GOT3 (cell line): ENCODE measurements around the gene TRAPPC12.

Experiments
- DNase-seq: peaks from one replicate; lab custom pipeline; 2025; ENCODE audit warnings: mixed read lengths; lab: John Stamatoyannopoulos, UW

TRAPPC12 gene

GRCh38 chr2:3468296-3468988, 88.9 kb downstream of the TRAPPC12 start:
- DNase-seq: no peak

GRCh38 chr2:3469486-3469885, 90.0 kb downstream of the TRAPPC12 start:
- no peak for DNase-seq

GRCh38 chr2:3470166-3470651, 90.7 kb downstream of the TRAPPC12 start:
- DNase-seq: no peak

DNA sequence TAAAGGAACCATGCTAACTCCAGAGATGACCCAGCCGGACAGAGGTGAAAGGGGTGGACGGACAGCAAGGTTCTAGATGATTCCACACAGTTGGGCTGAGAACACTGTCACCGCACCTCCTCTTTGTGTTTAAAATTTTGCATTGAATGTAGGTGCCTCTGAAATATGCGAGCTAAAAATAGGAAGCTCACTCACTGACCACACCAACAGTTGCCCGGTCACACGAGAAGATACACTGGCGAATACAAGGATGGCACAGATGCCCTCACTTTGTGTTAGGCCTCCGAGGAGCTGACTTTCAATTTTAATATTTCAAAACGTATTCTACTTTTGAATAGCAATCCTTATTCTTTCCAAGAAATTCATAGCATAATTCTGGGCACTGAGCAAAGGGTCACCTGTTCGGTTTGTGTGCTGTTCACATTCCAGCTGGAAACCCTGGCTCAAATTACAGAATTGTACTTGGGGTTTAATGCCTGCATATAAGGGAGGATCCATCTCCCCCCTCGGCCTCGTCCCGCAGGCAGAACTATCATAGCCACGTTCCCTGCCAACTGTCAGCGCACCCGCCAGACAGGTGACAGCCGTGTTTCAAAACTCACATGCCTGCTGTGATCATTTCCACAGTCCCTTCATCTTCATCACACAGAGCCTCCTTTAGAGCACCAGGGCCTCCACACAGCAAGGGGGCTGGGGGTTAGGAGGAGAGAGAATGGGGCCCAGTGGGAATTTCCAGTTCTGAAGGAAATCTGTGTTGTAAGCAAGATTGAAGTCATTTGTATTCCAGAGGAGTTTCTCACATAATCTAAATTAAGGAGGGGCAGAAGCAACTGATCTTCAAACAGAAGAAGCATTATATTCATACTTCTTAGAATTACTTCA, 91.6 kb downstream of the TRAPPC12 start:
- no peak for DNase-seq

DNA sequence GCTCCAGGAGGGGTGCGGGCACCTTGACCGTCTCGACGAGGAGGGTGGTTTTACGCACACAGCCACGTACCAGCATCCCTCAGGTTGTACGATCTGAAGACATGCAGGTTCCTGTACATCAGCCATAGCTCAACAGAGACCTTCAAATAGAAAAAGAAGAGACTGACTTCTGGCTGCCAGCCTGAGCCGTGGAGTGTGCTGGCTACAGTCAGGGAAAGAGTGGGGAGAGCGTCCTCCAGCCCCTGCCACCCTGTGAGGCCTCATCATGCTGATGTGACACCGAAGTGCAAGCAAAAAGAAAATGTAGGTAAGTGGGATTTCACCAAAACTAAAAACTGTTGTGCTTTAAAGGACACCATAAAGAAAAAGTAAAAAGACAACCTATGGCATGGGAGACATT, 92.8 kb downstream of the TRAPPC12 start:
- no peak for DNase-seq

- DNase-seq: no peak
These were observed 93.5 kb downstream of the TRAPPC12 start for GRCh38 chr2:3472966-3473365.

GRCh38 chr2:3475771-3476170, 96.3 kb downstream of the TRAPPC12 start:
- no peak for DNase-seq

GRCh38 chr2:3476321-3476984, 97.0 kb downstream of the TRAPPC12 start:
- DNase-seq: no peak

GRCh38 chr2:3476985-3477327, 97.5 kb downstream of the TRAPPC12 start:
- DNase-seq: no peak

DNA sequence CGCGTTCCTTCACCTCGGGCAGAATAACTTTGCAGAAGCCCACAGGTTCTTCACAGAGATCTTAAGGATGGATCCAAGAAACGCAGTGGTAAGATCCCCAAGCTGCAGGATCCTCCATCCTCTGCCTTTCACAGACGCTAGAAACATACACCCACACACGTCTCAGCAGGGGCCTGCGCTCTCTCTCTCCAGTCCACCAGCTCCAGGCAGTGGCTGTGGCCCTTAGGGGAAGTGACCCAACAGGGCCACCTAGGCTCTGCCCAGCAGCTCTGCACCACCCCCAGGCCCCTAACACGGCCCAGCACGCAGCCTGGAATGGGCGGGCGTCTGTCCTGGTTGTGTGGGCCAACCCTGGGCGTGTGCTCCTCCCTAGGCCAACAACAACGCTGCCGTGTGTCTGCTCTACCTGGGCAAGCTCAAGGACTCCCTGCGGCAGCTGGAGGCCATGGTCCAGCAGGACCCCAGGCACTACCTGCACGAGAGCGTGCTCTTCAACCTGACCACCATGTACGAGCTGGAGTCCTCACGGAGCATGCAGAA, 99.4 kb downstream of the TRAPPC12 start:
- DNase-seq: no peak

DNA sequence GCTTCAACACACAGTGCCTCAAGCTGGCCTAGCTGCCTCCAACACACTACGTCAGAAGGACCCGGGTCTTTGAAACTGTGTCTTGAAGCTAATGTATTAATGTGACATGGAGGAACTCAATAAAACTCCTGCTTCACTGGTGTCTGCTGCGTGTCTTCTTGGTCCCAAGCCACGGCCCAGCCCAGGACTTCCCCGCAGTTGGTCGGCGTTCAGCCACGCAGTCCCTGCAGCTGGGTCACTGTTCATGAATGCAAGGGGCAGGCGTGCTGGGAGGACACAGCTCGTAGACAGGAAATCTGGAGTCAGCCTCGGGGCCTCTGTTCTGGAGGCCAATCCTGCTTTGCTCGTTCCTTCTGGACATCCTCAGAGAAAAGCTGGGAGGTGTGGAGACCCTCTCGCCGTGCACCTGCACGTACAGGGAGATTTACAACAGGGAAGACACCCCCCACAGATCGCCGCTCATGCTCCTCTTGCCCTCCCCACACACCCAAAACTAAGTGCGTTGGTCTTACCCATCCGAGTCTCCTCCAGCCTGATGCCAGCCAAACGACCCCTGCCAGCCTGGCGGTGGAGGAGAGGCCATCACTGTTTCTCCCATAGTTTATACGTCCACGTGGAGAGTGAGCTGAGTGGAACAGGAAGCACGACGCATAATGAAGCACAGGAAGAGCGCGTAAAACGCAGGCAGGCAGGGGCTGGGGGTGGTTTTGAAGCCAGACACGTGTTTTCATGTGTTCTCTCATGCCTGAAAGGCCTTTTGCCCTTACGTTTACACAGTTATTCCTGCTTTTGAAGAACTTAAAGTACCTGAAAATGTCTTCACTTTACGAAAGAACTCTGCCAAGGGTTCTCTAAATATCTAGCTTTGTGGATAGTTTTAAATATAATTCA, 100.2 kb downstream of the TRAPPC12 start:
- no peak for DNase-seq

DNA sequence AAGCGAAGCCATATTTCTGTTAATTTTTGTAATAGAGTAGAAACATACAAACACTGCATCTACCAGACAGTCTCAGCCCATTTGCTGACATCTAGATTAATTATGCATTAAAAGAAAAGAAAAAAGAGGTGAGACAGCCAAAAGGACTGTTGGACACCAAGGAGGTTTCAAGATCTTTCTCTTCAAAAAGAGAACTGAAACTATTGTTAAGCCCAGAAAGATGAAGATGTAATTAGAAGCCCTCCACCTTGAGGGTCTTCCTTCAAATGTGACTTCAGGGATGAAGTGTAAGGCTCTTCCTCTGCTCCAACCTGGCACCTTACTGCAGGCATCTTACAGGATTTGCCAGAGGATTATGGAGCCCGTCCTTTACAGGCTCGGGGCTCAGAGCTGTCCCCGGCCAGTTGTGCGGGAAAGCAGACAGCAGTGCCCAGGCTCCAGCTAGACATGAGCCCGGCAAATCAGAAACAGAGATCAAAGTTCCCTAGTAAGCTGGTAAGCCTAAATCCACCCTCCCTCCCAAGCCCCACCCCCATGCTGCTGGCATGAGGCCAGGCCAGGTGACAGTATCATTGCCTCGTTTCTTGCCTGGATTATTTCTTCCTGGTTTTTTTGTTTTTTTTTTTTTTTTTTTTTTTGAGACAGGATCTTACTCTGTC, 101.0 kb downstream of the TRAPPC12 start:
- no peak for DNase-seq

DNA sequence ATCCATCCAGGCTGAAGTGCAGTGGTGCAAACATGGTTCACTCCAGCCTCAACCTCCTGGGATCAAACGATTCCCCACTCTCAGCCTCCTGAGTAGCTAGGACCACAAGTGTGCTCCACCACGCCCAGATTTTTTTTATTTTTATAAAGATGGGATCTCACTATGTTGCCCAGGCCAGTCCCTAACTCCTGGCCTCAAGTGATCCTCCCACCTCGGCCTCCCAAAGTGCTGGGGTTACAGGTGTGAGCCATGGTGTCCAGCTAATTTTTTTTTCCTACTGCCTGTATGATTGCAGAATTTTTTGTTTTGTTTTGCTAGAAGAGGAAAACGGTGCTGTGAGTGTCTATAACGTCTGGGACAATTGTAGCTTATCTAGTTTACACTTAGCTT, 101.5 kb downstream of the TRAPPC12 start:
- no peak for DNase-seq

DNA sequence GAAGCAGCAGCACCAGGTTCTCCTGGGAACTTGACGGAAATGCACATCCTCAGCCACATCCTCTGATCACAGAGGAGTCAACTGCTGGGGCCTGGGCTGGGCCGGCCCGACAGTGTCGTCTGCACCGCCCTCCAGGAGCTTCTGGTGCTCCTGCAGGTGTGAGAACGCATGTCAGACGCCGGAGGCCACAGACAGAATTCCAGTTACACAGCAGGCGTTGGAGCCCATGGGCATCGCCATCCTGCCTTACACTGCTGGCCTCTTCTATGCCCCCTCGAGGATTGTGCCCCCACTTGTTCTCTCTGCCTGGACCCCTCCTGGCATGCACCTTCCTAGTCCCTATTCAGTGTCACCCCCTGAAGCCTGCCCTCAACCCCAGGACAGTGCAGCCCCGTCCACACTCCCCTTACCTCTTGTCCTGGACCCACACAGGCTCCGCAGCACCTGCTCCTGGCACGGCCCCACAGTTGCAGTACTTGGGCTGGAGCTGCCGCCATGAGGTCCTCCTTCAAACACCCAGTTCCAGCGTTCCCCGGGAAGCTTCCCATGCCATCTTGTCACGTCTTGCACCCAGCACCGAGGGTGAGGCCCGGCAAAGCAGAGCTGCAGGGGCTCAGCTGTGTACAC, 102.4 kb downstream of the TRAPPC12 start:
- DNase-seq: no peak

DNA sequence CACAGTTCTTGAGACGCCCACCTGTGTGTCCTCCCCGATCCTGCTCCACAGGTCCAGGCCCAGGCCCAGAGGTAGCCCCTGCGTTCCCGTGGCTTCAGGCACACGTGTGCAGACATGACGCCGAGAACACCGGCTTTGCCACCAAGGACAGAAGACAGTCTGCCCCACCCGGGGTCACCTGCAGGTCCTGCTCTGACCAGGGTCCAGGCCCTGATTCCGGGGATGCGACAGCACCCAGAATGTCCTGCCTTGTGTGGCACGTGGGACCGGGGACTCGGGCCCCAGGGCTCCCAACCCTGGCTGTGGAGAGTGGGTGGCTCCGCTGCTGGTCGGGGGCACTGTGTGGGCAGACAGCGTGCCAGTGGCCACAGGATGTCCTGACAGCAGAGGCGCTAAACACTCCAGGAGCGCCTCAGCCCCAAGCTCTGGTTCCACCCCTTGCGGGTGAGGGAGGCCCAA, 102.9 kb downstream of the TRAPPC12 start:
- no peak for DNase-seq

DNA sequence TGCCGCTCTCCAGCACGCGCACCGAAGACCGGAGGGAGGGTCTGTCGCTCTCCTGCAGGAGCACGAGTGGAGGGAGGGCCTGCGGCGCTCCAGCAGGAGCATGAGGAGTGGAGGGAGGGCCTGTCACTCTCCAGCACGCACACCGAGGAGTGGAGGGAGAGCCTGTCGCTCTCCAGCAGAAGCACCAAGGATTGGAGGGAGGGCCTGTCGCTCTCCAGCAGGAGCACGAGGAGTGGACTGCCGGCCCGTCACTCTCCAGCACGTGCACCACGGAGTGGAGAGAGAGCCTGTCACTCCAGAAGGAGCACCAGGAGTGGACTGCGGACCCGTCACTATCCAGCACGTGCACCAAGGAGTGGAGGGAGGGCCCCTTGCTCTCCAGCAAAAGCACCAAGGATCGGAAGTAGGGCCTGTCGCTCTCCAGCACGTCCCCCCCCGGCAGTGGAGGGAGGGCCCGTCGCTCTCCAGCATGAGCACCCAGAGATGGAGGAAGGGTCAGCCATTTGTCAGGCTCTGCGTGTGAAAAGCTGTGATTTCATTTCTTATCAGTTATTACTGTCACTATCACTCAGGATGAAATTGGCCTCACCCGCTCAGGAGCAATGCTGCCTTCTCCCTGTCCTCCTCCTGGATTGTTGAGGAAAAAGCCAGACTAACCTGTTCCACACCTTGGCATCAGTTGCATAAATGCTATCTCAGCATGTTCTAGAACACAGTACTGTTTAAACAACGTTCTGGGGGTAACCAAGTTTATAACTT, 103.9 kb downstream of the TRAPPC12 start:
- no peak for DNase-seq

- no peak for DNase-seq
These were observed 104.8 kb downstream of the TRAPPC12 start for GRCh38 chr2:3483986-3484960.

DNA sequence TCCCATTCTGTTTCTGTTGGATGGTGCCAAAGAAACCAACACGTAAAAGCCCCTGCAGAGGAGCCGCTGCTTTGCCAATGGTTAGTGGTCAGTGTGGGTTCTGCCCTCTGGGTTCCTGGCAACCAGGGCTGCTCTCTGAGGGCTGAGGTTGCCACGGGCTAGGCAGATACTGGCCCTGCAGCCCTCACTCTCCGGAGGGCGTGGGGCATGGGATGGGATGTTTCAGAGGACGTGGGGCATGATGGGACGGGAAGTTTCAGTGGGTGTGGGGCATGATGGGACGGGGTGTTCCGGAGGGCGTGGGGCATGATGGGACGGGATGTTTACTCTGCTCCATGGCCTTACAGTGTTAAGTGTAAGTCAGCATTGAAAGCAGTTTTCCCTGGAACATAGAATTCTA, 105.7 kb downstream of the TRAPPC12 start:
- DNase-seq: no peak
